Activated CD4-positive, alpha-beta T cell treated with anti-CD3 and anti-CD28 coated beads, Interleukin-2, amount 50 U/mL, for 48 hours (primary cell): Measurements from ENCODE around the gene KCNAB2.

ENCODE experiments used
- DNase-seq, 2 experiments: peaks; one replicate each; pipeline ENCODE4 v3.0.0-alpha.2; 2020

KCNAB2 gene

GRCh38 chr1:6099787-6100765 lies 54.4 kb downstream of the KCNAB2 start:
- DNase-seq, result no peak

- peak in 1 of 2 experiments; percentile 37 for DNase-seq
Measured at GRCh38 chr1:6100861-6101783, 55.4 kb downstream of the KCNAB2 start.

- DNase-seq, result no peak
Measured at GRCh38 chr1:6101826-6102531, 56.3 kb downstream of the KCNAB2 start.

- DNase-seq, result no peak
Measured at GRCh38 chr1:6102532-6102845, 56.8 kb downstream of the KCNAB2 start.

- DNase-seq, result no peak
Measured at GRCh38 chr1:6103111-6103853, 57.6 kb downstream of the KCNAB2 start.

- no peak for DNase-seq
Measured at GRCh38 chr1:6103854-6104530, 58.3 kb downstream of the KCNAB2 start.

- DNase-seq, result no peak
Measured at GRCh38 chr1:6104631-6105030, 58.9 kb downstream of the KCNAB2 start.

GRCh38 chr1:6105218-6105679 lies 59.6 kb downstream of the KCNAB2 start:
- DNase-seq, result no peak

- no peak for DNase-seq
Measured at GRCh38 chr1:6105763-6106162, 60.1 kb downstream of the KCNAB2 start.

- DNase-seq, result no peak
Measured at GRCh38 chr1:6106321-6106731, 60.6 kb downstream of the KCNAB2 start.

- DNase-seq, result no peak
Measured at GRCh38 chr1:6106977-6107376, 61.3 kb downstream of the KCNAB2 start.

GRCh38 chr1:6107409-6108356 lies 62.0 kb downstream of the KCNAB2 start:
- no peak for DNase-seq

- DNase-seq, result no peak
Measured at GRCh38 chr1:6108476-6108875, 62.8 kb downstream of the KCNAB2 start.

- DNase-seq, result peak; percentile 41 to 56
Measured at GRCh38 chr1:6108937-6109614, 63.4 kb downstream of the KCNAB2 start.

GRCh38 chr1:6109688-6110087 lies 64.0 kb downstream of the KCNAB2 start:
- DNase-seq, result no peak

GRCh38 chr1:6110326-6110725 lies 64.6 kb downstream of the KCNAB2 start:
- DNase-seq, result no peak

GRCh38 chr1:6111571-6111970 lies 65.9 kb downstream of the KCNAB2 start:
- no peak for DNase-seq

- no peak for DNase-seq
Measured at GRCh38 chr1:6111991-6112689, 66.5 kb downstream of the KCNAB2 start.

- DNase-seq, result no peak
Measured at GRCh38 chr1:6112690-6113005, 67.0 kb downstream of the KCNAB2 start.
